Neutrophil (primary cell): ENCODE data around the gene CACNA1I.

ENCODE experiments used
- H3K27ac ChIP-seq: fragments of 200-600 bp; sonication (generic); 2 replicates; pipeline ENCODE4 v1.5.1; 2016; ENCODE audit warnings: mild to moderate bottlenecking, moderate library complexity
- H3K27me3 ChIP-seq: fragments of 200-600 bp; sonication (generic); 2 replicates; pipeline ENCODE4 v1.6.0; 2016; ENCODE audit warnings: mild to moderate bottlenecking
- H3K36me3 ChIP-seq: fragments of 200-600 bp; sonication (generic); 2 replicates; pipeline ENCODE4 v1.5.1; 2017
- H3K4me1 ChIP-seq, 2 experiments: fragments of 200-600 bp in 1 of 2; sonication (generic) in 1 of 2; 1 replicate in 1 of 2; 2 replicates in 1 of 2; pipeline versions ENCODE4 v1.5.1 to v1.6.1; 2013 to 2016; ENCODE audit warnings: low read depth in 1 of 2, low read length in 1 of 2, mild to moderate bottlenecking in 1 of 2, moderate library complexity in 1 of 2; ENCODE audit not compliant: control insufficient read depth in 1 of 2, insufficient read depth in 1 of 2
- H3K4me3 ChIP-seq, 2 experiments: fragments of 200-600 bp in 1 of 2; sonication (generic) in 1 of 2; 1 replicate in 1 of 2; 2 replicates in 1 of 2; pipeline ENCODE4 v1.5.1; 2013 to 2016; ENCODE audit warnings: low read depth in 1 of 2, low read length in 1 of 2, mild to moderate bottlenecking in 1 of 2, moderate library complexity in 1 of 2
- H3K9me3 ChIP-seq: fragments of 200-600 bp; sonication (generic); 2 replicates; pipeline ENCODE4 v1.5.1; 2016
- TF ChIP-seq, protein P1 (sequence below): fragments of 200-600 bp; sonication (generic); IDR thresholded peaks from 2 replicates; pipeline ENCODE4 v1.5.1; 2016; ENCODE audit warnings: antibody characterized with exemption

The CACNA1I gene

DNA sequence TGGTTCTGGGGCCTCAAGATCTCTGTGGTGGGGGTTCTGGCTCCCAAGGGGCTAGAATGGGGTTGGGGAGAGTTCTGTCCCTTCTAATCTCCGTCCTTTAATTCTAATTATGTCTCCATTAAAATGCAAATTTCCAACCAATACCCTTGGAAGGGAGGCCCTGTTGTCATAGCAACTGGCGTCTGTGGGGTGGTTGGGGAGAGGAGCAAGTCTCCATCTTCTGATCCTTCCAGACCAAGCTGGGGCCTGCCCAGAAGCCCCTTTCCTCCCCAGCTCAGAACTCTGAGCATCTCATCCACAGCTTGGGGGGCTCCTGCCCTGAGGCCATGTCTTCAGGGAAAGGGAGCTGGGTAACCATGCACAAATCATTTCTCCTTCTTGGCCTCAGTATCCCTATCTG is 32.6 kb upstream of the CACNA1I start:
- H3K27me3 ChIP-seq, result peaks cover 7% of the 10 kb centered on the region
- no peak overlapping the region for H3K27ac ChIP-seq
- peaks cover 14 to 15% of the 10 kb centered on the region in 2 experiments for H3K4me1 ChIP-seq

DNA sequence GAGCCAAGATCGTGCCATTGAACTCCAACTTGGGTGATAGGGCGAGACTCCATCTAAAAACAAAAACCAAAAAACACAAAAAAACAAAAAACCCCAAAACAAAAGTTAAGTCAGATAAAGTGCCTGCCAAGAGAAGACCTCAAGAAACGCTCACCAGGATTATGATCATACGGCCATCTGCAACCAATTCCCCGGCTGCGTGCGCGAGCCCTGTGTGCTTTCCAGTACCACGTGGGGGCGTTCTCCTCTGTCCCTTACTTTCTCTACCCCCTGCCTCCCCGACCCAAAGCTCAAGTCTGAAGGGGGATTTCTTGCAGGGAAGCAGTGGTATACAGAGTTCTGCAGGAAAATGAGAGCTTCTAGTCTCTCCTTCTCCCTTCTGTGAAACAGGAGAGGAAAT is 27.5 kb upstream of the CACNA1I start:
- H3K27me3 ChIP-seq, result peaks cover 55% of the 10 kb centered on the region
- H3K27ac ChIP-seq, result no peak overlapping the region
- no peak overlapping the region for H3K4me3 ChIP-seq
- no peaks in the 10 kb centered on the region for H3K9me3 ChIP-seq
- TF ChIP-seq, protein P1, sequence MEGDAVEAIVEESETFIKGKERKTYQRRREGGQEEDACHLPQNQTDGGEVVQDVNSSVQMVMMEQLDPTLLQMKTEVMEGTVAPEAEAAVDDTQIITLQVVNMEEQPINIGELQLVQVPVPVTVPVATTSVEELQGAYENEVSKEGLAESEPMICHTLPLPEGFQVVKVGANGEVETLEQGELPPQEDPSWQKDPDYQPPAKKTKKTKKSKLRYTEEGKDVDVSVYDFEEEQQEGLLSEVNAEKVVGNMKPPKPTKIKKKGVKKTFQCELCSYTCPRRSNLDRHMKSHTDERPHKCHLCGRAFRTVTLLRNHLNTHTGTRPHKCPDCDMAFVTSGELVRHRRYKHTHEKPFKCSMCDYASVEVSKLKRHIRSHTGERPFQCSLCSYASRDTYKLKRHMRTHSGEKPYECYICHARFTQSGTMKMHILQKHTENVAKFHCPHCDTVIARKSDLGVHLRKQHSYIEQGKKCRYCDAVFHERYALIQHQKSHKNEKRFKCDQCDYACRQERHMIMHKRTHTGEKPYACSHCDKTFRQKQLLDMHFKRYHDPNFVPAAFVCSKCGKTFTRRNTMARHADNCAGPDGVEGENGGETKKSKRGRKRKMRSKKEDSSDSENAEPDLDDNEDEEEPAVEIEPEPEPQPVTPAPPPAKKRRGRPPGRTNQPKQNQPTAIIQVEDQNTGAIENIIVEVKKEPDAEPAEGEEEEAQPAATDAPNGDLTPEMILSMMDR, result no peak
- no peaks in the 10 kb centered on the region for H3K36me3 ChIP-seq
- H3K4me1 ChIP-seq, result no peaks in the 10 kb centered on the region

More for the DNA sequence above, 32.6 kb upstream of the CACNA1I start:
- TF ChIP-seq, protein P1, result no peak
- no peaks in the 10 kb centered on the region for H3K36me3 ChIP-seq
- H3K9me3 ChIP-seq, result no peaks in the 10 kb centered on the region
- no peak overlapping the region for H3K4me3 ChIP-seq

DNA sequence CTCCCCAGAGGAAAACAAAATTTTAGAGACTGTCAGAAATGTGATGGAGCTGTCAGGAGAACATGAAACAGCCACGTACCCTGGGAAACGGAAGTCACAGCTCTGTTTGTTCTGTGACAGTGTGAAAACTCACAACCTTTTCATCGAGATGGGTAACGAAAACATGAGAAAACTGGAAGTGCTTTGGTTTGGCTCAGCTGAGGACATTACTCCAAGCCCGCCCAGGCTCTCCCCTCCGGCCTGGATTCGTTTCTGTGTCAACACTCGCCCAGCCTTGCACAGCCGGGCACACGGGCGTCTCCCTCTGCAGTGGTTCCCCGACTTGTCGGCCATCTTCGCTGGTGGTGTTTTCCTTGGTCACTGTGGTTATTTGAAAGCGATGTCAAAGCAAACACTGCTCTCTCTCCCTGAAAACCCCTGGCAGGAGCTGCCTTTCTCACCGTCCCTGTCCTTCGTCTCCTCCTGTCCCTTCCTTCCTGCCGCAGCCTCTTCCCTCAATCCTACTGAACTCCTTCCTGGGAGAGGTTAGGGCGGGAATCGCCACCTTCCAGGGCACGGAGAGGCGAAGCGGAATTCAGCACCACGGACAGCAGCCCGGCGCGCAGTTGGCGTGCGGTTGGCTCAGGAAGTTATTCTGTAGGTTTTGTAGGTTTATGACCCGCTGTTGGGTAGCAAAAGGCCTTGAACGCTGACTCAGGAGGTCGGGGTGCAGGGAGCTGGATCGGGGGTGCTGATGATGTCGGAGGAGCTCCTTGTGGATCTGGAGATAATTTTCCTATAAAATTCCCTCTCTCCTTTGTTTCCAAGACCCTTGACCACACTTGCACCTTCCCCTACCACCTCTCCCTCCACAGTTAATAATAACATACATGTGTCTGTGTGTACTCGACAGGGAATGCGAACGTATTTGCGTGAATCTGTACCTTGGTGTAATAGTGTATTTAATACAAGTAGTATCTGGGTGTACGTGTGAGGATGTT is 24.9 kb upstream of the CACNA1I start:
- H3K4me1 ChIP-seq, result no peaks in the 10 kb centered on the region
- TF ChIP-seq, protein P1, result no peak
- H3K4me3 ChIP-seq, result no peak overlapping the region
- H3K27me3 ChIP-seq, result peaks cover 79% of the 10 kb centered on the region
- no peaks in the 10 kb centered on the region for H3K9me3 ChIP-seq
- H3K27ac ChIP-seq, result no peak overlapping the region
- H3K36me3 ChIP-seq, result no peaks in the 10 kb centered on the region

DNA sequence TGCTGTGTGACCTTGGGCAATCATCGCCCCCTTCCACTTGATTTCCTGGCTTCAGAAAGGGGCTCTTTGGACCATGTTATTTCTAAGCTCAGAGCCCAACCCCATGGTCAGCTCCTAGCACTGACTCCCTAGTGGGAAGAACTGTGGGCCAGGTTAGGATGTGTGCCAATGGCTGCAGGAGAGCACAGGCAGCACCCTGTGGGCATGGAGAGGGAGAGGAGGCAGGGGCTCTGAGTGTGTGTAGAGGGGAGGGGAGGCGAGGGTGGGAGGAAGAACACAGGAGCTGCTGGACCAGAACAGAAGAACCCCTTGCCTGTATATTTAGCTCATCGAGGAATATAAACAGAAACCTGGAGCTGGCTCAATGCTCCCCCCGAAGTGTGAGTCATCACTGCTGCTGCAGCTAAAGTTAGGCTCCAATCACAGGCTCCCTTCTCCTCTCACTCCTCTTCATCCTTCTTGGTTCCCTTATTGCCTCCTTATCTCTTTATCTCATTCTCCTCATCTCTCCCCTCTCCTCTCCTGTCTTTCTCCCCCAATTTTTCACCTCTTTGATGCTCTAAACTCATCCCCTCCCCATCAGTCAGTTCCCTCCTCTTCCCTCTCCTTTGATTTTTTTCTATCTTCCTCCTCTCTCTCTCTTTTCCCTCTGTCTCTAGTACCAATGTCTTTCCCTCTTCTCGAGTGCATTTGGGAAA is 23.5 kb upstream of the CACNA1I start:
- no peak overlapping the region for H3K4me3 ChIP-seq
- H3K27ac ChIP-seq, result no peak overlapping the region
- H3K4me1 ChIP-seq, result no peaks in the 10 kb centered on the region
- TF ChIP-seq, protein P1, result no peak
- H3K36me3 ChIP-seq, result no peaks in the 10 kb centered on the region
- peaks cover 93% of the 10 kb centered on the region for H3K27me3 ChIP-seq
- H3K9me3 ChIP-seq, result no peaks in the 10 kb centered on the region

DNA sequence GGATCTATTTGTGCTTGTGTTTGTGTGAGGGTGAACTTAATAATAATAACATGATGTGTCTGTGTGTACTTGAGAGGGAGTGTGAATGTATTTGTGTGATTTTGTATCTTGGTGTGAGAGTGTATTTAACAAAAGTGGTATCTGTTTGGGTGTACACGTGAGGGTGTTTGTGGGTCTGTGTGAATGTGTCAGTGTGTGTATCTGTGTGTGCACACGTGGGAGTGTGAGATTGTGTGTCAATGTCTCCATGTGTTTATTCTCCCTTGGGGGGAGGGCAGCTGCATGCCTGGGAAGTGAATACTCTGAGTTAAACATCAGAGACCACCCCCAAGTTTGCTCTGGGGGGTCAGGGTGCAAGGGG is 23.0 kb upstream of the CACNA1I start:
- no peak overlapping the region for H3K27ac ChIP-seq
- H3K4me1 ChIP-seq, result no peaks in the 10 kb centered on the region
- H3K36me3 ChIP-seq, result no peaks in the 10 kb centered on the region
- H3K4me3 ChIP-seq, result no peak overlapping the region
- no peaks in the 10 kb centered on the region for H3K9me3 ChIP-seq
- TF ChIP-seq, protein P1, result no peak
- peaks cover 94% of the 10 kb centered on the region for H3K27me3 ChIP-seq
